Activated T-cell treated with anti-CD3 and anti-CD28 coated beads for 4 hours (primary cell): ENCODE data around the gene NTRK2.

Source experiments
- DNase-seq: peaks from one replicate; pipeline ENCODE4 v3.0.0-alpha.2; 2020

The NTRK2 gene

GRCh38 chr9:84993105-84993504 is 323.6 kb downstream of the NTRK2 start:
- no peak for DNase-seq

GRCh38 chr9:84996029-84996428 is 326.5 kb downstream of the NTRK2 start:
- no peak for DNase-seq

- no peak for DNase-seq
Observed at GRCh38 chr9:84996716-84997115, 327.2 kb downstream of the NTRK2 start.

GRCh38 chr9:84997472-84997871 is 327.9 kb downstream of the NTRK2 start:
- DNase-seq = no peak

- DNase-seq = no peak
Observed at GRCh38 chr9:84998639-84999038, 329.1 kb downstream of the NTRK2 start.

GRCh38 chr9:84999788-85000187 is 330.3 kb downstream of the NTRK2 start:
- no peak for DNase-seq

GRCh38 chr9:85001925-85002324 is 332.4 kb downstream of the NTRK2 start:
- no peak for DNase-seq

GRCh38 chr9:85004818-85005413 is 335.4 kb downstream of the NTRK2 start:
- DNase-seq = no peak

- DNase-seq = no peak
Observed at GRCh38 chr9:85007748-85008147, 338.2 kb downstream of the NTRK2 start.

- no peak for DNase-seq
Observed at GRCh38 chr9:85008215-85008614, 338.7 kb downstream of the NTRK2 start.

GRCh38 chr9:85009251-85009650 is 339.7 kb downstream of the NTRK2 start:
- no peak for DNase-seq

- DNase-seq = no peak
Observed at GRCh38 chr9:85013703-85014102, 344.2 kb downstream of the NTRK2 start.

- DNase-seq = no peak
Observed at GRCh38 chr9:85014292-85014691, 344.8 kb downstream of the NTRK2 start.

- DNase-seq = no peak
Observed at GRCh38 chr9:85016384-85017006, 347.0 kb downstream of the NTRK2 start.

GRCh38 chr9:85020791-85021190 is 351.3 kb downstream of the NTRK2 start:
- DNase-seq = no peak

GRCh38 chr9:85021686-85022085 is 352.2 kb downstream of the NTRK2 start:
- DNase-seq = no peak

GRCh38 chr9:85024374-85024773 is 354.8 kb downstream of the NTRK2 start:
- no peak for DNase-seq

GRCh38 chr9:85025638-85026037 is 356.1 kb downstream of the NTRK2 start:
- no peak for DNase-seq

GRCh38 chr9:85027870-85028269 is 358.3 kb downstream of the NTRK2 start:
- no peak for DNase-seq

GRCh38 chr9:85030316-85030715 is 360.8 kb downstream of the NTRK2 start:
- DNase-seq = no peak

GRCh38 chr9:85036496-85036895 is 367.0 kb downstream of the NTRK2 start:
- DNase-seq = no peak

- no peak for DNase-seq
Observed at GRCh38 chr9:85038061-85038460, 368.5 kb downstream of the NTRK2 start.

GRCh38 chr9:85038824-85039608 is 369.5 kb downstream of the NTRK2 start:
- DNase-seq = no peak

- DNase-seq = no peak
Observed at GRCh38 chr9:85040146-85040545, 370.6 kb downstream of the NTRK2 start.
